H9 (cell line): ENCODE results near the gene GOLGA6L7. TPM values are rescaled to one million over a fixed set of nuclear protein-coding genes. Genes with fewer than 3 reads are reported as not detected.
"Not testable (repeated sequence)": the region's sequence is repeated elsewhere in the genome, so short reads cannot be mapped to it uniquely, and the experiment has no call there.

ENCODE experiments used
- DNase-seq: peaks from one replicate; pipeline ENCODE4 v3.0.0-alpha.2; 2017
- H2AFZ ChIP-seq: one replicate; pipeline ENCODE4 v1.6.1; 2013; ENCODE audit warnings: mild to moderate bottlenecking, low read length, control low read depth, moderate library complexity
- H2AK5ac ChIP-seq: 2 replicates; pipeline ENCODE4 v1.6.1; 2013; ENCODE audit warnings: low read length, control low read depth, mixed read lengths; ENCODE audit not compliant: insufficient read length
- H2BK120ac ChIP-seq: one replicate; pipeline ENCODE4 v1.6.1; 2013; ENCODE audit warnings: low read depth, mild to moderate bottlenecking, low read length, control low read depth, inconsistent platforms; ENCODE audit not compliant: poor library complexity, severe bottlenecking
- H2BK12ac ChIP-seq: 2 replicates; pipeline ENCODE4 v1.6.1; 2013; ENCODE audit warnings: low read length, control low read depth, mixed read lengths, low read depth; ENCODE audit not compliant: insufficient read length
- H2BK15ac ChIP-seq: 2 replicates; pipeline ENCODE4 v1.6.1; 2013; ENCODE audit warnings: low read depth, low read length, control low read depth
- H2BK20ac ChIP-seq: one replicate; pipeline ENCODE4 v1.6.1; 2013; ENCODE audit warnings: low read depth, mild to moderate bottlenecking, low read length, control low read depth, inconsistent platforms; ENCODE audit not compliant: poor library complexity, severe bottlenecking
- H2BK5ac ChIP-seq: 2 replicates; pipeline ENCODE4 v1.6.1; 2013; ENCODE audit warnings: low read length, control low read depth, mixed read lengths; ENCODE audit not compliant: insufficient read length
- H3K14ac ChIP-seq: 2 replicates; pipeline ENCODE4 v1.6.1; 2013; ENCODE audit warnings: low read length, control low read depth; ENCODE audit not compliant: insufficient read depth
- H3K18ac ChIP-seq: 2 replicates; pipeline ENCODE4 v1.6.1; 2013; ENCODE audit warnings: low read depth, mild to moderate bottlenecking, mixed read lengths, low read length, control low read depth; ENCODE audit not compliant: insufficient read length
- H3K23ac ChIP-seq: 2 replicates; pipeline ENCODE4 v1.6.1; 2013; ENCODE audit warnings: low read length, control low read depth, mixed read lengths, low read depth; ENCODE audit not compliant: insufficient read length
- H3K23me2 ChIP-seq: 2 replicates; pipeline ENCODE4 v1.6.1; 2013; ENCODE audit warnings: low read depth, mild to moderate bottlenecking, mixed read lengths, low read length, control low read depth; ENCODE audit not compliant: insufficient read length, poor library complexity, severe bottlenecking
- H3K27ac ChIP-seq: 2 replicates; pipeline ENCODE4 v1.5.1; 2013; ENCODE audit warnings: low read length, control low read depth, mixed read lengths, low read depth; ENCODE audit not compliant: insufficient read length
- H3K27me3 ChIP-seq: 2 replicates; pipeline ENCODE4 v1.6.1; 2013; ENCODE audit warnings: low read length, control low read depth, inconsistent platforms; ENCODE audit not compliant: insufficient read depth
- H3K4ac ChIP-seq: 2 replicates; pipeline ENCODE4 v1.6.1; 2013; ENCODE audit warnings: low read depth, mild to moderate bottlenecking, control low read depth, inconsistent platforms, low read length, moderate library complexity
- H3K4me1 ChIP-seq: 2 replicates; pipeline ENCODE4 v1.6.1; 2013; ENCODE audit warnings: low read length, control low read depth, inconsistent platforms; ENCODE audit not compliant: insufficient read depth
- H3K4me2 ChIP-seq: 2 replicates; pipeline ENCODE4 v1.6.1; 2013; ENCODE audit warnings: low read length, control low read depth, mixed read lengths; ENCODE audit not compliant: insufficient read length, insufficient read depth
- H3K56ac ChIP-seq: 2 replicates; pipeline ENCODE4 v1.6.1; 2013; ENCODE audit warnings: low read depth, mild to moderate bottlenecking, mixed read lengths, low read length, control low read depth; ENCODE audit not compliant: insufficient read length
- H3K79me1 ChIP-seq: 2 replicates; pipeline ENCODE4 v1.6.1; 2013; ENCODE audit warnings: low read depth, mild to moderate bottlenecking, moderate library complexity, low read length, control low read depth, inconsistent platforms; ENCODE audit not compliant: insufficient read depth, poor library complexity, severe bottlenecking
- H3K79me2 ChIP-seq: 2 replicates; pipeline ENCODE4 v1.6.1; 2013; ENCODE audit warnings: low read length, control low read depth, inconsistent platforms; ENCODE audit not compliant: insufficient read depth
- H3K9ac ChIP-seq: 2 replicates; pipeline ENCODE4 v1.6.1; 2013; ENCODE audit warnings: low read length, control low read depth, mixed read lengths; ENCODE audit not compliant: insufficient read length; ENCODE audit errors: extremely low read depth
- H3K9me3 ChIP-seq: one replicate; pipeline ENCODE4 v1.6.1; 2013; ENCODE audit warnings: low read depth, low read length, inconsistent platforms; ENCODE audit not compliant: control insufficient read depth
- H3T11ph ChIP-seq: one replicate; pipeline ENCODE4 v1.6.1; 2013; ENCODE audit warnings: mild to moderate bottlenecking, low read length, control low read depth, inconsistent platforms
- H4K20me1 ChIP-seq: one replicate; pipeline ENCODE4 v1.6.1; 2013; ENCODE audit not compliant: control insufficient read depth, insufficient read length, insufficient read depth
- H4K5ac ChIP-seq: 2 replicates; pipeline ENCODE4 v1.6.1; 2013; ENCODE audit warnings: low read depth, mild to moderate bottlenecking, mixed read lengths, low read length, control low read depth; ENCODE audit not compliant: insufficient read length
- H4K8ac ChIP-seq: replicated peaks from 2 replicates; pipeline ENCODE4 v1.6.1; 2013; ENCODE audit warnings: low read length, control low read depth, mixed read lengths, low read depth; ENCODE audit not compliant: insufficient read length
- H4K91ac ChIP-seq: 2 replicates; pipeline ENCODE4 v1.6.1; 2013; ENCODE audit warnings: low read depth, mild to moderate bottlenecking, moderate library complexity, mixed read lengths, low read length, control low read depth; ENCODE audit not compliant: insufficient read length
- H3K27ac Mint-ChIP-seq, 3 experiments: 2 replicates in 2 of 3; 3 replicates in 1 of 3; pipeline ENCODE4 v1.8.0; 2020 to 2021; ENCODE audit warnings: mixed read lengths in 3 of 3, mild to moderate bottlenecking in 1 of 3, moderate library complexity in 1 of 3
- H3K27me3 Mint-ChIP-seq: 2 replicates; pipeline ENCODE4 v1.8.0; 2021; ENCODE audit warnings: low read depth, mild to moderate bottlenecking, moderate library complexity, mixed read lengths
- H3K36me3 Mint-ChIP-seq, 3 experiments: 2 replicates in 2 of 3; 3 replicates in 1 of 3; pipeline ENCODE4 v1.8.0; 2020 to 2021; ENCODE audit warnings: low read depth in 3 of 3, mixed read lengths in 3 of 3; ENCODE audit not compliant: insufficient read depth in 1 of 3
- H3K4me1 Mint-ChIP-seq, 2 experiments: 2 replicates each; pipeline ENCODE4 v1.8.0; 2020; ENCODE audit warnings: mixed read lengths in 2 of 2
- H3K4me3 Mint-ChIP-seq, 2 experiments: 2 replicates in 1 of 2; 3 replicates in 1 of 2; pipeline ENCODE4 v1.8.0; 2020 to 2021; ENCODE audit warnings: mild to moderate bottlenecking in 2 of 2, mixed read lengths in 2 of 2, moderate library complexity in 1 of 2
- H3K9me3 Mint-ChIP-seq, 2 experiments: 2 replicates in 1 of 2; 3 replicates in 1 of 2; pipeline ENCODE4 v1.8.0; 2020; ENCODE audit warnings: mild to moderate bottlenecking in 2 of 2, mixed read lengths in 2 of 2, moderate library complexity in 1 of 2
- WGBS: extraction: QIAGEN DNeasy Blood & Tissue Kit; methylation state at CpG from one replicate; pipeline ENCODE4 v1.1.7; 2013; ENCODE audit warnings: missing lambda C conversion rate, low lambda C conversion rate, mixed read lengths; ENCODE audit not compliant: insufficient read length; ENCODE audit errors: extremely low coverage; 5-methylcytosine and 5-hydroxymethylcytosine counted together
- total RNA-seq: library from RNA; stranded (reverse); gene quantifications from 2 replicates; pipeline ENCODE4 v1.2.1, GENCODE V29; 2021

GOLGA6L7 gene
- total RNA-seq, 1 experiment from 2014 or later, result not detected

- not testable (repeated sequence) for H3K23ac ChIP-seq, H3K27ac ChIP-seq, H3K23me2 ChIP-seq, H3K36me3 Mint-ChIP-seq, DNase-seq, H2BK5ac ChIP-seq, H4K8ac ChIP-seq, H3K4ac ChIP-seq, H2BK15ac ChIP-seq, H3K9me3 ChIP-seq, H2BK12ac ChIP-seq, H3K79me2 ChIP-seq, H4K5ac ChIP-seq, H3K4me2 ChIP-seq, H3K27ac Mint-ChIP-seq, H2AK5ac ChIP-seq, H3K4me3 Mint-ChIP-seq, H2BK20ac ChIP-seq, H3K4me1 Mint-ChIP-seq, H2BK120ac ChIP-seq, H3K79me1 ChIP-seq, H3K18ac ChIP-seq, H2AFZ ChIP-seq, H3K4me1 ChIP-seq, H3K9ac ChIP-seq, H4K91ac ChIP-seq, H3K14ac ChIP-seq, H3K56ac ChIP-seq, H4K20me1 ChIP-seq, H3K27me3 Mint-ChIP-seq, H3K27me3 ChIP-seq, H3K9me3 Mint-ChIP-seq, H3T11ph ChIP-seq
- WGBS, result no CpG with 5 or more reads among the region's 5 CpGs
These were observed 40.3 kb downstream of the GOLGA6L7 start for GRCh38 chr15:28808136-28808535.

GRCh38 chr15:28800366-28800765 is 48.1 kb downstream of the GOLGA6L7 start:
- H3K4me3 Mint-ChIP-seq, H3K9me3 Mint-ChIP-seq, H2BK5ac ChIP-seq, H2BK12ac ChIP-seq, H3K9me3 ChIP-seq, H3K14ac ChIP-seq, H3K27me3 Mint-ChIP-seq, DNase-seq, H3T11ph ChIP-seq, H4K91ac ChIP-seq, H3K4me1 ChIP-seq, H3K4me1 Mint-ChIP-seq, H3K4me2 ChIP-seq, H2BK120ac ChIP-seq, H4K8ac ChIP-seq, H2BK15ac ChIP-seq, H2AFZ ChIP-seq, H3K23ac ChIP-seq, H3K4ac ChIP-seq, H4K5ac ChIP-seq, H3K56ac ChIP-seq, H3K36me3 Mint-ChIP-seq, H4K20me1 ChIP-seq, H3K18ac ChIP-seq, H3K27ac ChIP-seq, H2AK5ac ChIP-seq, H3K79me2 ChIP-seq, H3K79me1 ChIP-seq, H3K23me2 ChIP-seq, H3K9ac ChIP-seq, H2BK20ac ChIP-seq, H3K27me3 ChIP-seq, H3K27ac Mint-ChIP-seq: not testable (repeated sequence)
- no CpG with 5 or more reads among the region's 2 CpGs for WGBS
